Fibroblast of lung (primary cell): ENCODE results near the gene ATRNL1. TPM values are rescaled to one million over a fixed set of nuclear protein-coding genes. Genes with fewer than 3 reads are reported as not detected.

Experiments
- DNase-seq, 2 donors: peaks; one replicate each; pipeline versions ENCODE4 v3.0.0 to v3.0.0-alpha.2; 2010; ENCODE audit warnings: low read depth in 2 of 2
- H2AFZ ChIP-seq: 2 replicates; pipeline ENCODE4 v1.5.1; 2012; ENCODE audit warnings: low read length, control low read depth, inconsistent platforms
- H3K27ac ChIP-seq: 2 replicates; pipeline ENCODE4 v1.5.1; 2011; ENCODE audit warnings: low read length, control low read depth; ENCODE audit not compliant: insufficient read depth
- H3K27me3 ChIP-seq: 2 replicates; pipeline ENCODE4 v1.5.1; 2011; ENCODE audit warnings: mild to moderate bottlenecking, low read length; ENCODE audit not compliant: control insufficient read depth, insufficient read depth
- H3K36me3 ChIP-seq: 2 replicates; pipeline ENCODE4 v1.5.1; 2011; ENCODE audit warnings: low read length; ENCODE audit not compliant: control insufficient read depth, insufficient read depth
- H3K4me1 ChIP-seq: 2 replicates; pipeline ENCODE4 v1.5.1; 2011; ENCODE audit warnings: low read length; ENCODE audit not compliant: control insufficient read depth, insufficient read depth; ENCODE audit errors: extremely low read depth
- H3K4me2 ChIP-seq: 2 replicates; pipeline ENCODE4 v1.5.1; 2011; ENCODE audit warnings: low read length, control low read depth; ENCODE audit not compliant: insufficient read depth; ENCODE audit errors: extremely low read depth
- H3K4me3 ChIP-seq, 4 experiments: fragments of 200-600 bp in 1 of 4; sonication (generic) in 1 of 4; replicated peaks in 1 of 4; 2 replicates each; pipeline ENCODE4 v1.5.1; 2011 to 2016; ENCODE audit warnings: low read length in 4 of 4, low read depth in 3 of 4, mild to moderate bottlenecking in 3 of 4, control low read depth in 2 of 4, inconsistent platforms in 1 of 4, mixed read lengths in 1 of 4; ENCODE audit not compliant: insufficient read depth in 1 of 4; ENCODE audit errors: control extremely low read depth in 1 of 4
- H3K79me2 ChIP-seq: 2 replicates; pipeline ENCODE4 v1.5.1; 2012; ENCODE audit warnings: mild to moderate bottlenecking, low read length, inconsistent platforms; ENCODE audit not compliant: control insufficient read depth, insufficient read depth
- H3K9ac ChIP-seq: 2 replicates; pipeline ENCODE4 v1.5.1; 2011; ENCODE audit warnings: mild to moderate bottlenecking, low read length, control low read depth; ENCODE audit not compliant: insufficient read depth
- H3K9me3 ChIP-seq: 2 replicates; pipeline ENCODE4 v1.5.1; 2012; ENCODE audit warnings: low read depth, low read length; ENCODE audit not compliant: control insufficient read depth, insufficient read depth
- H4K20me1 ChIP-seq: 2 replicates; pipeline ENCODE4 v1.5.1; 2011; ENCODE audit warnings: low read length; ENCODE audit not compliant: control insufficient read depth, insufficient read depth; ENCODE audit errors: extremely low read depth
- CTCF ChIP-seq, 2 donors: IDR thresholded peaks in 1 of 2; conservative IDR thresholded peaks in 1 of 2; 1 replicate in 1 of 2; 2 replicates in 1 of 2; pipeline ENCODE4 v1.5.1; 2011 to 2012; ENCODE audit warnings: low read length in 2 of 2, control low read depth in 1 of 2, inconsistent platforms in 1 of 2, low read depth in 1 of 2, mild to moderate bottlenecking in 1 of 2
- EZH2 ChIP-seq: IDR thresholded peaks from 2 replicates; pipeline ENCODE4 v1.5.1; 2012; ENCODE audit warnings: low read length, control low read depth, mild to moderate bottlenecking; ENCODE audit errors: missing control alignments
- polyA plus RNA-seq, 2 donors: library from polyadenylated mRNA; depleted of rRNA in 1 of 2; stranded (reverse) in 1 of 2; unstranded in 1 of 2; fragments of >200 nt; gene quantifications; 2 replicates each; pipeline ENCODE4 v1.2.1, GENCODE V29; 2011 to 2012; ENCODE audit warnings: missing spikeins in 1 of 2
- total RNA-seq: library from RNA; depleted of rRNA; stranded (reverse); fragments of >200 nt; gene quantifications from 2 replicates; pipeline ENCODE4 v1.2.1, GENCODE V29; 2014

ATRNL1 gene
- total and polyA plus RNA-seq, 2 donors (not counting 1 experiment from before 2014, with no cell fraction given) = 0.33 TPM

DNA sequence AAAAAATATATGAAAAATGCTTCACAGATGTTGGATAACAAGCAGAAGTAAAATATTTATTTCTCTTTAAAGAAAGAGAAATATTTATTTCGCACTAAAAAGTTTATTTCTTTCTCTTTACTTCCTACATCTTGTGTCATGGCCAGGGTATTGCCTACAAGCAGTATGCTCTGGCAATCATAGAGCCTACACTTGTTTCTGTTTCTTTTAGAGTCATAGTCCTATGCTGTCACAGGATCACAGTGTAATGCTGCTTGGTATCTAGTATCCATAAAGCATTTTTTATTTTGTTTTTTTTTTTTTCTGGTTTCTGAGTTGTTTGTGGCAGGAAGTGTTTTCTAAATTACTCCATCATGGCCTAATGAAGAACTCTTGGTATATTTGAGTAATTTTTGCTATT lies 116.0 kb downstream of the ATRNL1 start:
- Histone ChIP-seq H3K79me2 (no peaks in the 10 kb centered on the region), H3K9me3 (no peaks in the 10 kb centered on the region), H3K4me1 (no peaks in the 10 kb centered on the region), H2AFZ (no peak overlapping the region), H3K9ac (no peak overlapping the region), H4K20me1 (no peaks in the 10 kb centered on the region), H3K4me3 (no peak overlapping the region), H3K27me3 (no peaks in the 10 kb centered on the region), H3K27ac (no peak overlapping the region), H3K36me3 (no peaks in the 10 kb centered on the region), H3K4me2 (no peak overlapping the region)
- TF ChIP-seq CTCF (conservative IDR thresholded peaks at IDR 0.05 in 1 of 2, IDR thresholded peaks at IDR 0.05 in 1 of 2; ENCODE audit: low read depth in 1 of 2, low read length in 2 of 2) = no peak
- TF ChIP-seq EZH2 = no peak
- no peak for DNase-seq

DNA sequence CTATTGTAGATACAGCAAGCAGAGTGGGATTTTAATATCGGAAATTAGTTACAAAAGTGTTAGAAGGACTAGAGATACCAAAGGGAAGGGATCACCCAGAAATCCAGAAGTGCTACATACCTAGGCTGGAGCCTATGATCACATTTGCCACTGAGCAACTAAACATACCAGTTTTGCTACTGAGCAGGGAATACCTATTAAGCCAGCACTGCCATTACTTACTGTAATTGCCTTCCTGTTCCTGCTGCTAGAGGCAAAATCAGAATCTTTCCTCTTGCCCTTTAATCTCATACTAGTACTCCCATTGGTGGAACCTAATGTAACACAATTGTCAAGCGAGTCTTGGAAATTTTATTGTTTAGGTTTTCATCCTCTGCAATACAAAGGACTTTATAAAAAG lies 121.7 kb downstream of the ATRNL1 start:
- no peaks in the 10 kb centered on the region for H3K4me1 ChIP-seq
- TF ChIP-seq EZH2 = no peak
- no peak for TF ChIP-seq CTCF (conservative IDR thresholded peaks at IDR 0.05 in 1 of 2, IDR thresholded peaks at IDR 0.05 in 1 of 2; ENCODE audit: low read depth in 1 of 2, low read length in 2 of 2)
- H3K79me2 ChIP-seq = no peaks in the 10 kb centered on the region
- H3K9ac ChIP-seq = no peak overlapping the region
- H3K27ac ChIP-seq = no peak overlapping the region
- no peak overlapping the region for H3K4me3 ChIP-seq
- H3K4me2 ChIP-seq = no peak overlapping the region
- no peaks in the 10 kb centered on the region for H3K36me3 ChIP-seq
- H3K9me3 ChIP-seq = no peaks in the 10 kb centered on the region
- H3K27me3 ChIP-seq = no peaks in the 10 kb centered on the region
- no peaks in the 10 kb centered on the region for H4K20me1 ChIP-seq
- DNase-seq = no peak
- no peak overlapping the region for H2AFZ ChIP-seq

- no peaks in the 10 kb centered on the region for H3K9me3 ChIP-seq
- H3K27ac ChIP-seq = no peak overlapping the region
- no peaks in the 10 kb centered on the region for H3K36me3 ChIP-seq
- TF ChIP-seq EZH2 (no peak), CTCF (conservative IDR thresholded peaks at IDR 0.05 in 1 of 2, IDR thresholded peaks at IDR 0.05 in 1 of 2; ENCODE audit: low read depth in 1 of 2, low read length in 2 of 2) (no peak)
- no peak overlapping the region for H3K4me2 ChIP-seq
- no peaks in the 10 kb centered on the region for H3K27me3 ChIP-seq
- H3K4me3 ChIP-seq = no peak overlapping the region
- no peaks in the 10 kb centered on the region for H4K20me1 ChIP-seq
- H3K4me1 ChIP-seq = no peaks in the 10 kb centered on the region
- H3K79me2 ChIP-seq = no peaks in the 10 kb centered on the region
- H2AFZ ChIP-seq = no peak overlapping the region
- no peak overlapping the region for H3K9ac ChIP-seq
- no peak for DNase-seq
Measured at GRCh38 chr10:115219203-115219602, 126.0 kb downstream of the ATRNL1 start.
